Psoas muscle (tissue), 8 donors: Measurements from ENCODE around the gene XPO1. TPM values are rescaled to one million over a fixed set of nuclear protein-coding genes. Genes with fewer than 3 reads are reported as not detected.
"Not testable (repeated sequence)": the region's sequence is repeated elsewhere in the genome, so short reads cannot be mapped to it uniquely, and the experiment has no call there.

Source experiments
- ATAC-seq, 4 donors: fragments of 200-7000 bp; cut with Tn5 transposase; one replicate each; pipeline ENCODE4 v1.9.1; 2020; ENCODE audit warnings: moderate library complexity in 3 of 4, mild to moderate bottlenecking in 2 of 4
- DNase-seq, 2 donors: peaks; one replicate each; pipeline ENCODE4 v3.0.0-alpha.2; 2020
- H3K27ac ChIP-seq: fragments of 200-600 bp; one replicate; pipeline ENCODE4 v1.8.0; 2022
- H3K27me3 ChIP-seq, 3 donors: fragments of 200-600 bp in 1 of 3; one replicate each; pipeline versions ENCODE4 v1.6.1 to v1.8.0; 2013 to 2022; ENCODE audit warnings: low read length in 2 of 3, mild to moderate bottlenecking in 2 of 3, moderate library complexity in 1 of 3; ENCODE audit not compliant: insufficient read depth in 3 of 3
- H3K36me3 ChIP-seq, 2 donors: fragments of 200-600 bp in 1 of 2; one replicate each; pipeline versions ENCODE4 v1.6.1 to v1.8.0; 2013 to 2022; ENCODE audit warnings: low read depth in 1 of 2, mild to moderate bottlenecking in 1 of 2, moderate library complexity in 1 of 2; ENCODE audit not compliant: insufficient read depth in 1 of 2
- H3K4me1 ChIP-seq: fragments of 200-600 bp; one replicate; pipeline ENCODE4 v1.8.0; 2022
- H3K4me3 ChIP-seq: fragments of 200-600 bp; one replicate; pipeline ENCODE4 v1.8.0; 2022; ENCODE audit warnings: mild to moderate bottlenecking
- H3K9me3 ChIP-seq: fragments of 200-600 bp; one replicate; pipeline ENCODE4 v1.8.0; 2022
- CTCF ChIP-seq: fragments of 200-600 bp; IDR thresholded peaks from one replicate; pipeline ENCODE4 v1.8.0; 2022; ENCODE audit warnings: antibody characterized with exemption
- WGBS, 3 donors: extraction: QIAGEN DNeasy Blood & Tissue Kit; methylation state at CpG; one replicate each; pipeline versions ENCODE4 v1.1.6 to v1.1.7; 2013; 5-methylcytosine and 5-hydroxymethylcytosine counted together
- intact Hi-C, 2 donors: fragments of 100-400 bp; cut with DNase I; formaldehyde crosslinking; loops; one replicate each; pipeline versions ENCODE4 v1.11.0 to v1.14.2; 2022
- polyA plus RNA-seq, 3 donors: library from polyadenylated mRNA; stranded (reverse); fragments of 200-250 nt; gene quantifications; one replicate each; pipeline ENCODE4 v1.2.3, GENCODE V29; 2013
- total RNA-seq, 4 donors: library from RNA; stranded (reverse); fragmentation: NEBNext Ultra II Directional in 2 of 4; extraction: Animal tissue kit (Norgen Biotek cat#: 25700) in 2 of 4; gene quantifications; one replicate each; pipeline versions ENCODE4 v1.2.1 to v1.2.4, GENCODE V29; 2021 to 2023
- donor health status: healthy with polysubstance abuse.
- donor health status: DM: no; HTN: no; CAD: no; lungs with moderate emphysema.
- donor health status: Bipolar disorder and iron deficiency.
- donor health status: healthy.
- donor health status: DM: yes; HTN: yes; CAD: no.
- donor health status: DM: no; HTN: no; CAD: no.
- donor health status: DM: no; HTN: no; CAD: no.
- donor health status: DM: yes; HTN: yes; CAD: no.

XPO1 gene
- total and polyA plus RNA-seq, 7 donors, result 33.5 to 108 (median 58.1) TPM

DNA sequence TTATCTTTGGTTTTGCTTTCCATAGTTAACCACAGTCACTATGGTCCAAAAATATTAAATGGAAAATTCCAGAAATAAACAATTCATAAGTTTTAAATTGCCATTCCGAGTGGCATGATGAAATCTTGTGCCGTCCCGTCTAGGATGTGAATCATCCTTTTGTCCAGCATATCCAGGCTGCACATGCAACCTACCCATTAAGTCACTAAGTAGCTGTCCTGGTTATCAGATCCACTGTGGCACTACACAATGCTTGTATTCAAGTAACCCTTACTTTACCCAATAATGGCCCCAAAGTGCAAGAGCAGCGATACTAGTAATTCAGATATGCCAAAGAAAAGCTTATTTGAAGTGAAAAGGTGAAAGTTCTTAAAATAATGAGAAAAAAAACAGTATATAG is 78.0 kb downstream of the XPO1 start:
- H3K27me3 ChIP-seq, result no peaks in the 10 kb centered on the region
- intact Hi-C loops, result loop anchor here (10.0 kb wide), 1 partner anchor 85 kb away; no protein-coding TSS in a partner anchor
- no peaks in the 10 kb centered on the region for H3K9me3 ChIP-seq
- no peaks in the 10 kb centered on the region for H3K36me3 ChIP-seq
- no peak overlapping the region for H3K4me3 ChIP-seq
- ATAC-seq, result peak; percentile 61 to 83 (median 78)
- no peak for DNase-seq
- WGBS, 3 donors, result 40 to 69% (median 51%) methylated on average over 4 of the region's 4 CpGs
- peaks cover 60% of the 10 kb centered on the region for H3K4me1 ChIP-seq
- TF ChIP-seq CTCF, result no peak
- H3K27ac ChIP-seq, result peak overlapping the region; percentile 58

- no peaks in the 10 kb centered on the region for H3K36me3 ChIP-seq
- intact Hi-C loops, result no loop called here
- no peaks in the 10 kb centered on the region for H3K27me3 ChIP-seq
- H3K9me3 ChIP-seq, result no peaks in the 10 kb centered on the region
- H3K4me1 ChIP-seq, result peaks cover 43% of the 10 kb centered on the region
- ATAC-seq, result no peak
- no peak overlapping the region for H3K4me3 ChIP-seq
- no peak for TF ChIP-seq CTCF
- 76 to 93% (median 82%) methylated on average over 6 of the region's 6 CpGs for WGBS, 3 donors
- DNase-seq, result no peak
- peak overlapping the region; percentile 75 for H3K27ac ChIP-seq
Observed at GRCh38 chr2:61456746-61457420, 81.3 kb downstream of the XPO1 start.

DNA sequence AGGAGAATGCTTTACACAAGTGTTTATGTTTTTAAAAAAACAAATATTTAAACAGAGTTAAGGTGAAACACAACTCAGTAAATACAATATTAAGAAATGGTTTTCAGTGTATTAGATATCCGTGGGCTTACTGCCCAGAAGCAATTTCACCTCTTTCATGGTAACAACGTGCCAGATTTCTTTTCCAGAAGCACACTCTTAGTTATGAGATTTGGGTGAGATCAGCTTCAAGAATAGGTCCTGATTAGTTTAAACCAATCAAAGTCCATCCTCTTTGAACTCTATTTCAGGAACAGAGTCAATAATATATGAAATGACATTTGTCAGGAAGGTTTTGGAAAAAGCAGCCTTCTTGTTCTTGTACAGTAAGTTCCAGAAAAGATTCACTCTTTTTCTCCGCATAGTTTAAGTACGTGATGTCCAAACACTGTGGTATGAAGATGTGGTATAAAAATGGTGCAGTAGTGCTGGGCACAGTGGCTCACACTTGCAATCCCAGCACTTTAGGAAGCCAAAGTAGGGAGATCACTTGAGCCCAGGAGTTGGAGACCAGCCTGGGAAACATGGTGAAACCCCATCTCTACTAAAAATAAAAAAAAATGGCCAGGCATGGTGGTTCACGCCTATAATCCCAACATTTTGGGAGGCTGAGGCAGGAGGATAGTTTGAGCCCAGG is 81.9 kb downstream of the XPO1 start:
- H3K4me3 ChIP-seq, result no peak overlapping the region
- WGBS, 3 donors, result 21 to 42% (median 24%) methylated on average over 5 of the region's 5 CpGs
- no peaks in the 10 kb centered on the region for H3K36me3 ChIP-seq
- peak in 3 of 4 donors; percentile 50 to 64 (median 63) for ATAC-seq
- DNase-seq, result no peak
- intact Hi-C loops, result no loop called here
- no peak for TF ChIP-seq CTCF
- H3K9me3 ChIP-seq, result no peaks in the 10 kb centered on the region
- H3K4me1 ChIP-seq, result peaks cover 43% of the 10 kb centered on the region
- peak overlapping the region; percentile 75 for H3K27ac ChIP-seq
- no peaks in the 10 kb centered on the region for H3K27me3 ChIP-seq

- ATAC-seq, H3K36me3 ChIP-seq, intact Hi-C loops, H3K4me3 ChIP-seq, DNase-seq, H3K27me3 ChIP-seq, H3K9me3 ChIP-seq: not testable (repeated sequence)
- Histone ChIP-seq H3K27ac (peak overlapping the region; percentile 17), H3K4me1 (peaks cover 40% of the 10 kb centered on the region)
- 75 to 92% (median 79%) methylated on average over 8 of the region's 8 CpGs for WGBS, 3 donors
Observed at GRCh38 chr2:61454972-61455371, 83.2 kb downstream of the XPO1 start.

DNA sequence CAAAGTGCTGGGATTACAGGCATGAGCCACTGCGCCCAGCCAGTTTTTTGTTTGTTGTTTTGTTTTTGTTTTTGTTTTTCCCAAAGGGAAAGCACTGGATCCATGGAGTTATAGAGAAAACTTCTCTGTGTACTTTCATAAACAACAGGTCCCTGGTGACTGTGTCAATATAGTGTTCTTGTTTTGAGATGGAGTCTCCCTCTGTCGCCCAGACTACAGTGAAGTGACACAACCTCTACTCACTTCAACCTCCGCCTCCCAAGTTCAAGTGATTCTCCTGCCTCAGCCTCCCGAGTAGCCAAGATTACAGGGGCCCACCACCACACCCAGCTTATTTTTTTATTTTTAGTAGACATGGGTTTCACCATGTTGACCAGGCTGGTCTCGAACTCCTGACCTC is 83.8 kb downstream of the XPO1 start:
- no peak for DNase-seq
- TF ChIP-seq CTCF, result no peak
- intact Hi-C loops, result no loop called here
- no peaks in the 10 kb centered on the region for H3K36me3 ChIP-seq
- no peaks in the 10 kb centered on the region for H3K27me3 ChIP-seq
- no peak overlapping the region for H3K27ac ChIP-seq
- H3K9me3 ChIP-seq, result no peaks in the 10 kb centered on the region
- H3K4me3 ChIP-seq, result no peak overlapping the region
- WGBS, 3 donors, result 97 to 99% (median 99%) methylated on average over 5 of the region's 5 CpGs
- peaks cover 35% of the 10 kb centered on the region for H3K4me1 ChIP-seq
- ATAC-seq, result no peak
